ENCODE results near the gene RSRC1. TPM values are rescaled to one million over a fixed set of nuclear protein-coding genes. Genes with fewer than 3 reads are reported as not detected.
"Not testable (repeated sequence)": the region's sequence is repeated elsewhere in the genome, so short reads cannot be mapped to it uniquely, and the experiment has no call there.

RSRC1 gene
- total and polyA plus RNA-seq, 2 of the 13 experiments (the other 11 are each of a cell fraction or from before 2014, with no cell fraction given), result 4.9 to 63.0 TPM

- no peak for TF ChIP-seq ZNF740 (CRISPR knock-in tag; IDR thresholded peaks at IDR 0.05)
- no peak for TF ChIP-seq PHB2 (IDR thresholded peaks at IDR 0.05; ENCODE audit: partially characterized antibody)
- no peak for TF ChIP-seq SOX6 (IDR thresholded peaks at IDR 0.05)
- no peak for TF ChIP-seq SOX6 (CRISPR knock-in tag; IDR thresholded peaks at IDR 0.05)
- no peak for TF ChIP-seq ZNF441 (CRISPR knock-in tag; IDR thresholded peaks at IDR 0.05; ENCODE audit: borderline replicate concordance)
- TF ChIP-seq, protein P1, sequence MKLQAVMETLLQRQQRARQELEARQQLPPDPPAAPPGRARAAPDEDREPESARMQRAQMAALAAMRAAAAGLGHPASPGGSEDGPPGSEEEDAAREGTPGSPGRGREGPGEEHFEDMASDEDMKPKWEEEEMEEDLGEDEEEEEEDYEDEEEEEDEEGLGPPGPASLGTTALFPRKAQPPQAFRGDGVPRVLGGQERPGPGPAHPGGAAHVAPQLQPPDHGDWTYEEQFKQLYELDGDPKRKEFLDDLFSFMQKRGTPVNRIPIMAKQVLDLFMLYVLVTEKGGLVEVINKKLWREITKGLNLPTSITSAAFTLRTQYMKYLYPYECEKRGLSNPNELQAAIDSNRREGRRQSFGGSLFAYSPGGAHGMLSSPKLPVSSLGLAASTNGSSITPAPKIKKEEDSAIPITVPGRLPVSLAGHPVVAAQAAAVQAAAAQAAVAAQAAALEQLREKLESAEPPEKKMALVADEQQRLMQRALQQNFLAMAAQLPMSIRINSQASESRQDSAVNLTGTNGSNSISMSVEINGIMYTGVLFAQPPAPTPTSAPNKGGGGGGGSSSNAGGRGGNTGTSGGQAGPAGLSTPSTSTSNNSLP (IDR thresholded peaks at IDR 0.05; ENCODE audit: low read depth, low read length), result no peak
- TF ChIP-seq, protein P2, sequence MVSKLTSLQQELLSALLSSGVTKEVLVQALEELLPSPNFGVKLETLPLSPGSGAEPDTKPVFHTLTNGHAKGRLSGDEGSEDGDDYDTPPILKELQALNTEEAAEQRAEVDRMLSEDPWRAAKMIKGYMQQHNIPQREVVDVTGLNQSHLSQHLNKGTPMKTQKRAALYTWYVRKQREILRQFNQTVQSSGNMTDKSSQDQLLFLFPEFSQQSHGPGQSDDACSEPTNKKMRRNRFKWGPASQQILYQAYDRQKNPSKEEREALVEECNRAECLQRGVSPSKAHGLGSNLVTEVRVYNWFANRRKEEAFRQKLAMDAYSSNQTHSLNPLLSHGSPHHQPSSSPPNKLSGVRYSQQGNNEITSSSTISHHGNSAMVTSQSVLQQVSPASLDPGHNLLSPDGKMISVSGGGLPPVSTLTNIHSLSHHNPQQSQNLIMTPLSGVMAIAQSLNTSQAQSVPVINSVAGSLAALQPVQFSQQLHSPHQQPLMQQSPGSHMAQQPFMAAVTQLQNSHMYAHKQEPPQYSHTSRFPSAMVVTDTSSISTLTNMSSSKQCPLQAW (CRISPR knock-in tag; IDR thresholded peaks at IDR 0.05), result no peak
- TF ChIP-seq ZNF335 (CRISPR knock-in tag; IDR thresholded peaks at IDR 0.05), result no peak
- TF ChIP-seq ZSCAN22 (CRISPR knock-in tag; IDR thresholded peaks at IDR 0.05), result no peak
- no peak for TF ChIP-seq ZNF256 (CRISPR knock-in tag; conservative IDR thresholded peaks at IDR 0.05)
- no peak for TF ChIP-seq STAT5B (CRISPR knock-in tag; IDR thresholded peaks at IDR 0.05)
Observed at GRCh38 chr3:158548691-158549090, 438.8 kb downstream of the RSRC1 start (continued).

DNA sequence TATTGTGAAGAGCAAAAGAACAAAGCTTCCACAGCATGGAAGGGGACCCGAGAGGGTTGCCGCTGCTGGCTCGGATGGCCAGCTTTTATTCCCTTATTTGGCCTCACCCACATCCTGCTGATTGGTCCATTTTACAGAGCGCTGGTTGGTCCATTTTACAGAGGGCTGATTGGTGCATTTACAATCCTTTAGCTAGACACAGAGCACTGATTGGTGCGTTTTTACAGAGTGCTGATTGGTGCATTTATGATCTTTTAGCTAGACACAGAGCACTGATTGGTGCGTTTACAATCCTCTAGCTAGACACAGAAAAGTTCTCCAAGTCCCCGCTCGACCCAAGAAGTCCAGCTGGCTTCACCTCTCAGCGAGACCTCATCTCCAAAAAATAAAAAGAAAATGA is 440.0 kb downstream of the RSRC1 start:
- H3K79me2 ChIP-seq (ENCODE audit: insufficient read depth, low read length); H3K4me2 ChIP-seq (ENCODE audit: low read depth, low read length); H3K36me3 ChIP-seq (replicated peaks in 1 of 2; ENCODE audit: control insufficient read depth in 1 of 2, insufficient read depth in 2 of 2, low read length in 2 of 2); H3K27me3 ChIP-seq (ENCODE audit: control insufficient read depth in 1 of 2, insufficient read depth in 2 of 2, low read length in 2 of 2); DNase-seq (ENCODE audit: low spot score); FAIRE-seq; H3K4me1 ChIP-seq (ENCODE audit: insufficient read depth, low read length); ATAC-seq; H3K4me3 ChIP-seq (replicated peaks in 1 of 3; ENCODE audit: insufficient read depth in 1 of 3, low read depth in 2 of 3, low read length in 3 of 3); POLR2A ChIA-PET; BruUV-seq (replicated peaks); H3K27ac ChIP-seq (ENCODE audit: extremely low read length, insufficient read depth, low read length); CTCF ChIA-PET (ENCODE audit: low intra/inter-chr PET ratio, low total read pairs); H4K20me1 ChIP-seq (ENCODE audit: insufficient read depth, low read length); H2AFZ ChIP-seq (ENCODE audit: low read length); H3K9me3 ChIP-seq (ENCODE audit: low read length); H3K9ac ChIP-seq (ENCODE audit: insufficient read depth, low read depth, low read length): not testable (repeated sequence)
- intact Hi-C loops (cut with micrococcal nuclease; ENCODE audit: unreplicated experiment) (loop anchor here (5.0 kb wide), 1 partner anchor 92 kb away; the partner anchor contains the start of gene GFM1), in situ Hi-C loops (cut with HindIII; ENCODE audit: extremely low pct_ligation_motif_present, low pct_unique_long_range_greater_than_20kb) (loop anchor here (25.0 kb wide), 2 partner anchors 237 to 938 kb away; no protein-coding TSS in a partner anchor)
- WGBS (ENCODE audit: low lambda C conversion rate), result 96% methylated on average over 9 of the region's 9 CpGs

Data from HepG2 (cell line).